Mammary epithelial cell (primary cell): Measurements from ENCODE around the gene MFN2.

Experiments
- CTCF ChIP-seq, 2 donors: IDR thresholded peaks in 1 of 2; conservative IDR thresholded peaks in 1 of 2; 2 replicates each; pipeline ENCODE4 v1.5.1; 2011 to 2012; ENCODE audit warnings: inconsistent platforms in 2 of 2, low read length in 2 of 2, mild to moderate bottlenecking in 2 of 2, control low read depth in 1 of 2, low read depth in 1 of 2; ENCODE audit not compliant: insufficient read depth in 1 of 2; ENCODE audit errors: extremely low read depth in 1 of 2
- EZH2 ChIP-seq: IDR thresholded peaks from 2 replicates; pipeline ENCODE4 v1.6.1; 2012; ENCODE audit warnings: low read length, inconsistent platforms, borderline replicate concordance

DNA sequence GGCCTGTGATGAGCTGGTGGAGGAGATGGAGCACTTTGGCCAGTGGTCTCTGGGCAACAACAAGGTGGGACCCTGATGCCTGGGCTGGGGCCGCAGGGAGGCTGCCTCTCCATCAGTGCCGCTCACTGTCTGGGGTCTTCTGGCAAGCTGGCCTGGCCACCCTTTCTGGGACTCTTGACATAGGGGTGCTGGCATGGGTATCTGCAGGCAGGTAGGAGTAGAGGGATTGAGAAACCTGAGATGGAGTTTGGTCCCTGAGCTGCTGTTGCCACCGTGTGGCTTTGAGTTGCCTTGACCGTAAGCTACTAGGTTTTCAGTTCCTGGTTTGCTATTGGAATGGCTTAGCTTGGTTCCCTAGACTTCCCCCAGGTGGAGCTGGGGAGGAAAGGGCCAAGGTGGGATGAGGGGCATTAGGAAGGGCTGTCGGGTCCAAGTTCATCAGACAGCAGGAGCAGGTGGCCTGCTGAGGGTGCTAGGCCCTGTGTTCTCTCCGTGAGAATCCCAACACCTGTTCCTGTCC is 13.2 kb upstream of the MFN2 start:
- TF ChIP-seq CTCF (conservative IDR thresholded peaks at IDR 0.05 in 1 of 2, IDR thresholded peaks at IDR 0.05 in 1 of 2; ENCODE audit: extremely low read depth in 1 of 2, insufficient read depth in 1 of 2, low read depth in 1 of 2, low read length in 2 of 2) (peak; percentile 67 to 86), EZH2 (no peak)
